Large intestine (tissue), 3 donors: ENCODE results near the gene KDM6B. TPM values are rescaled to one million over a fixed set of nuclear protein-coding genes. Genes with fewer than 3 reads are reported as not detected.

ENCODE experiments used
- DNase-seq, 2 donors: peaks; one replicate each; pipeline versions ENCODE4 v3.0.0 to v3.0.0-alpha.2; 2013
- H3K27ac ChIP-seq: one replicate; pipeline ENCODE4 v1.5.1; 2013; ENCODE audit warnings: low read length
- H3K27me3 ChIP-seq: 2 replicates; pipeline ENCODE4 v1.6.1; 2013; ENCODE audit warnings: low read length; ENCODE audit not compliant: control insufficient read depth, insufficient read depth
- H3K36me3 ChIP-seq: 2 replicates; pipeline ENCODE4 v1.6.1; 2013; ENCODE audit warnings: low read length; ENCODE audit not compliant: control insufficient read depth, insufficient read depth
- H3K4me1 ChIP-seq: one replicate; pipeline ENCODE4 v1.6.1; 2013; ENCODE audit warnings: low read length; ENCODE audit not compliant: control insufficient read depth, insufficient read depth
- H3K4me3 ChIP-seq: one replicate; pipeline ENCODE4 v1.5.1; 2013; ENCODE audit warnings: low read length
- H3K9me3 ChIP-seq: one replicate; pipeline ENCODE4 v1.6.1; 2013; ENCODE audit warnings: mild to moderate bottlenecking, low read depth, low read length, moderate library complexity; ENCODE audit not compliant: control insufficient read depth
- WGBS: methylation state at CpG from one replicate; pipeline ENCODE4 v1.1.5; 2013; ENCODE audit warnings: low lambda C conversion rate; ENCODE audit not compliant: insufficient coverage; 5-methylcytosine and 5-hydroxymethylcytosine counted together
- polyA plus RNA-seq: library from polyadenylated mRNA; unstranded; fragments of 120-200 nt; gene quantifications from one replicate; pipeline ENCODE4 v1.2.1, GENCODE V29; 2013

KDM6B gene
- polyA plus RNA-seq, 1 donor = 24.9 TPM

- Histone ChIP-seq H3K4me1 (peaks cover 15% of the 10 kb centered on the region), H3K27me3 (no peaks in the 10 kb centered on the region), H3K4me3 (no peak overlapping the region), H3K9me3 (peaks cover 4% of the 10 kb centered on the region), H3K27ac (no peak overlapping the region), H3K36me3 (peaks cover 65% of the 10 kb centered on the region)
- no peak for DNase-seq
- WGBS = no CpG with 5 or more reads among the region's 34 CpGs
Measured at GRCh38 chr17:7846765-7847661, 13.0 kb downstream of the KDM6B start.

- Histone ChIP-seq H3K27me3 (no peaks in the 10 kb centered on the region), H3K4me3 (no peak overlapping the region), H3K4me1 (peaks cover 18% of the 10 kb centered on the region), H3K27ac (no peak overlapping the region), H3K9me3 (peaks cover 4% of the 10 kb centered on the region), H3K36me3 (peaks cover 77% of the 10 kb centered on the region)
- DNase-seq = no peak
- WGBS = no CpG with 5 or more reads among the region's 20 CpGs
Measured at GRCh38 chr17:7848131-7848579, 14.1 kb downstream of the KDM6B start.

GRCh38 chr17:7848739-7849129, 14.7 kb downstream of the KDM6B start:
- no CpG with 5 or more reads among the region's 21 CpGs for WGBS
- Histone ChIP-seq H3K27ac (no peak overlapping the region), H3K9me3 (peaks cover 4% of the 10 kb centered on the region), H3K4me3 (no peak overlapping the region), H3K4me1 (peaks cover 18% of the 10 kb centered on the region), H3K27me3 (no peaks in the 10 kb centered on the region), H3K36me3 (peaks cover 81% of the 10 kb centered on the region)
- no peak for DNase-seq

GRCh38 chr17:7849130-7849750, 15.2 kb downstream of the KDM6B start:
- H3K27me3 ChIP-seq = no peaks in the 10 kb centered on the region
- H3K9me3 ChIP-seq = peaks cover 4% of the 10 kb centered on the region
- peaks cover 18% of the 10 kb centered on the region for H3K4me1 ChIP-seq
- H3K36me3 ChIP-seq = peaks cover 82% of the 10 kb centered on the region
- no peak overlapping the region for H3K4me3 ChIP-seq
- no peak overlapping the region for H3K27ac ChIP-seq
- DNase-seq = no peak
- no CpG with 5 or more reads among the region's 35 CpGs for WGBS

GRCh38 chr17:7849751-7850504, 15.9 kb downstream of the KDM6B start:
- peaks cover 82% of the 10 kb centered on the region for H3K36me3 ChIP-seq
- no peak overlapping the region for H3K4me3 ChIP-seq
- no peak overlapping the region for H3K27ac ChIP-seq
- DNase-seq = no peak
- H3K4me1 ChIP-seq = peaks cover 17% of the 10 kb centered on the region
- H3K27me3 ChIP-seq = no peaks in the 10 kb centered on the region
- WGBS = no CpG with 5 or more reads among the region's 12 CpGs
- H3K9me3 ChIP-seq = peaks cover 4% of the 10 kb centered on the region

GRCh38 chr17:7850701-7851437, 16.9 kb downstream of the KDM6B start:
- peaks cover 76% of the 10 kb centered on the region for H3K36me3 ChIP-seq
- H3K4me1 ChIP-seq = peaks cover 15% of the 10 kb centered on the region
- no CpG with 5 or more reads among the region's 17 CpGs for WGBS
- no peak overlapping the region for H3K27ac ChIP-seq
- H3K27me3 ChIP-seq = no peaks in the 10 kb centered on the region
- peaks cover 6% of the 10 kb centered on the region for H3K9me3 ChIP-seq
- H3K4me3 ChIP-seq = no peak overlapping the region
- no peak for DNase-seq

- Histone ChIP-seq H3K36me3 (peaks cover 69% of the 10 kb centered on the region), H3K4me3 (no peak overlapping the region), H3K27me3 (no peaks in the 10 kb centered on the region), H3K27ac (no peak overlapping the region), H3K4me1 (peaks cover 23% of the 10 kb centered on the region), H3K9me3 (peaks cover 6% of the 10 kb centered on the region)
- 60% methylated on average over 1 of the region's 60 CpGs for WGBS
- peak; percentile 92 to 94 for DNase-seq
Measured at GRCh38 chr17:7851438-7852261, 17.6 kb downstream of the KDM6B start.

- Histone ChIP-seq H3K36me3 (peaks cover 64% of the 10 kb centered on the region), H3K9me3 (peaks cover 6% of the 10 kb centered on the region), H3K27ac (no peak overlapping the region), H3K4me3 (no peak overlapping the region), H3K27me3 (no peaks in the 10 kb centered on the region), H3K4me1 (peaks cover 26% of the 10 kb centered on the region)
- WGBS = no CpG with 5 or more reads among the region's 20 CpGs
- DNase-seq = peak in 1 of 2 donors; percentile 14
Measured at GRCh38 chr17:7852262-7852670, 18.2 kb downstream of the KDM6B start.

- H3K9me3 ChIP-seq = peaks cover 6% of the 10 kb centered on the region
- H3K4me1 ChIP-seq = peaks cover 26% of the 10 kb centered on the region
- H3K36me3 ChIP-seq = peaks cover 57% of the 10 kb centered on the region
- no peak for DNase-seq
- no peak overlapping the region for H3K27ac ChIP-seq
- H3K4me3 ChIP-seq = no peak overlapping the region
- no CpG with 5 or more reads among the region's 51 CpGs for WGBS
- no peaks in the 10 kb centered on the region for H3K27me3 ChIP-seq
Measured at GRCh38 chr17:7852919-7853690, 19.1 kb downstream of the KDM6B start.
